ENCODE results near the gene CENPK.

The CENPK gene

DNA sequence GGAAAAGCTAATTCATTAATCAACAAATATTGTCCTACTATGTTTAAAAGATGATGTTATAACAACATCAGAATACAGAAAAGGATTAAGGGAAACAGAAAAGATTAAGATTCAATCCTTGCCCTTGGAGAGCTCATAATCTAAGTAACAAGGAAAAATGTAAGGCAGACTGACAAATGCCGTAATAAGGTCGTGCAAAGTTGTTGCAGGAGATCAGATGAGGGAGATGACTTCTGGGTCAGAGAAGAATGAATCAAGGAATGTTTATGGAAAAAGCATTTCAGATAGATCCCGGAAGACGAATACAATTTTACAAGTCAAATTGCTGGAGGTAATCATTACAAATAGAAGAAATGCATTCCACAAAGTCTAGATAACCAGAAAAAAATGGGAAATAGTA lies 87.6 kb downstream of the CENPK start:
- TF ChIP-seq, protein P1, sequence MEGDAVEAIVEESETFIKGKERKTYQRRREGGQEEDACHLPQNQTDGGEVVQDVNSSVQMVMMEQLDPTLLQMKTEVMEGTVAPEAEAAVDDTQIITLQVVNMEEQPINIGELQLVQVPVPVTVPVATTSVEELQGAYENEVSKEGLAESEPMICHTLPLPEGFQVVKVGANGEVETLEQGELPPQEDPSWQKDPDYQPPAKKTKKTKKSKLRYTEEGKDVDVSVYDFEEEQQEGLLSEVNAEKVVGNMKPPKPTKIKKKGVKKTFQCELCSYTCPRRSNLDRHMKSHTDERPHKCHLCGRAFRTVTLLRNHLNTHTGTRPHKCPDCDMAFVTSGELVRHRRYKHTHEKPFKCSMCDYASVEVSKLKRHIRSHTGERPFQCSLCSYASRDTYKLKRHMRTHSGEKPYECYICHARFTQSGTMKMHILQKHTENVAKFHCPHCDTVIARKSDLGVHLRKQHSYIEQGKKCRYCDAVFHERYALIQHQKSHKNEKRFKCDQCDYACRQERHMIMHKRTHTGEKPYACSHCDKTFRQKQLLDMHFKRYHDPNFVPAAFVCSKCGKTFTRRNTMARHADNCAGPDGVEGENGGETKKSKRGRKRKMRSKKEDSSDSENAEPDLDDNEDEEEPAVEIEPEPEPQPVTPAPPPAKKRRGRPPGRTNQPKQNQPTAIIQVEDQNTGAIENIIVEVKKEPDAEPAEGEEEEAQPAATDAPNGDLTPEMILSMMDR (IDR thresholded peaks at IDR 0.05; ENCODE audit: low read depth, low read length) = no peak
- no peak for DNase-seq (ENCODE audit: extremely low read depth, low read depth)

DNA sequence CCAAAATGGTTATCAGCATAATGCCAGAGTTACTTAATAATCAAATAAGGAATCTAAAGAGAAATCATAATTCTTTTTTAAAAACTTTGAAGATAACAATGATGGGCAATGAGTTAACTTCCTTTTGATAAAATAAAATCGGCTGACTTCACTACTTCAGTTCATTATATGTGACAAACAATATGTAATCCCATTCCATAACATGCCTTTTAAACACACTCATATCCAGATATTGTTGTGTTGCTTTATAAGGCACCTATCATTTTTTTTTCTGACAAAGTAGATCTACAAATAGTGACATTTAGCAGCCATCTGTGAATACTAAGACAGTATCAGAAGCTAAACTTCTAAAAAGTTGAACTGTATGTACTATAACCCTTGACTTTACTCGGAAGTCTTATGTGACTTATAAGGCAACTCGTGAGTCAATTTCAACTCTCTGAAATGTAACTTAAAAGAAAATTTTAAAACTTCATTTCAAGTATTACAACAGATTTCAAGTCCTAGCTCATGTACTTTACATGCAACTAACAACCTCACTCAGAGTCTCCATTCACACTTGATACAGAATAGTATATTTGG lies 88.7 kb downstream of the CENPK start:
- TF ChIP-seq, protein P1 (IDR thresholded peaks at IDR 0.05; ENCODE audit: low read depth, low read length) = no peak
- DNase-seq (ENCODE audit: extremely low read depth, low read depth) = no peak

DNA sequence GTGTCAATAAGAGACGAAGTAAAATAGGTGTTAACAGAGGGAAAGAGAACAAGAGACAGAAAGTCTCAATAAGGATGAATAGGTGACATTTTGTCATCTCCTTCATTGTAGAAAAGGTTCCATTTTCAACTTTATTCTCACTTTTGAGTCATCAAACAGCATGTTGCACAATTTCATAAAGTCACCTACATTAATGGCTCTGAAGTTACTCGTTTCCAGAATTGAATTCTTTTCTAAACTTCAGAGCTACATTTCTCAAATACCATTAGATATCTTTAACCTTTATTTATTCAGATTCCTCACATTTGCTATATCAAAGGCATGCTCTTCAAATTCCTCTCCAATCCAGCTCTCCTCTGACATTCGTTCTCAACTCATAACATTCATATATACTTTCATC lies 94.3 kb downstream of the CENPK start:
- TF ChIP-seq, protein P1 (IDR thresholded peaks at IDR 0.05; ENCODE audit: low read depth, low read length) = no peak
- DNase-seq (ENCODE audit: extremely low read depth, low read depth) = no peak

Data from AG09319 (cell line).